ENCODE data around the gene GCC1.

GCC1 gene, protein sequence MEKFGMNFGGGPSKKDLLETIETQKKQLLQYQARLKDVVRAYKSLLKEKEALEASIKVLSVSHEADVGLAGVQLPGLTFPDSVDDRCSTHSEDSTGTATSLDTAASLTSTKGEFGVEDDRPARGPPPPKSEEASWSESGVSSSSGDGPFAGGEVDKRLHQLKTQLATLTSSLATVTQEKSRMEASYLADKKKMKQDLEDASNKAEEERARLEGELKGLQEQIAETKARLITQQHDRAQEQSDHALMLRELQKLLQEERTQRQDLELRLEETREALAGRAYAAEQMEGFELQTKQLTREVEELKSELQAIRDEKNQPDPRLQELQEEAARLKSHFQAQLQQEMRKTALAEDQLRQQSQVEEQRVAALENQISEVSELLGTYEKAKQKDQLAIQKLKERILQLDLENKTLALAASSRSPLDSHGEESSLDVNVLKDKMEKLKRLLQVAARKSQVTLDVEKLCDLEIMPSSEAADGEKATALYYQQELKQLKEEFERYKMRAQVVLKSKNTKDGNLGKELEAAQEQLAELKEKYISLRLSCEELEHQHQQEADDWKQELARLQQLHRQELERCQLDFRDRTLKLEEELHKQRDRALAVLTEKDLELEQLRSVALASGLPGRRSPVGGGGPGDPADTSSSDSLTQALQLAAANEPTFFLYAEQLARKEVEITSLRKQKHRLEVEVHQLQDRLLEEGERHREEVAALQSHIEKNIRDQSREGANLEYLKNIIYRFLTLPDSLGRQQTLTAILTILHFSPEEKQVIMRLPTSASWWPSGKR

DNA sequence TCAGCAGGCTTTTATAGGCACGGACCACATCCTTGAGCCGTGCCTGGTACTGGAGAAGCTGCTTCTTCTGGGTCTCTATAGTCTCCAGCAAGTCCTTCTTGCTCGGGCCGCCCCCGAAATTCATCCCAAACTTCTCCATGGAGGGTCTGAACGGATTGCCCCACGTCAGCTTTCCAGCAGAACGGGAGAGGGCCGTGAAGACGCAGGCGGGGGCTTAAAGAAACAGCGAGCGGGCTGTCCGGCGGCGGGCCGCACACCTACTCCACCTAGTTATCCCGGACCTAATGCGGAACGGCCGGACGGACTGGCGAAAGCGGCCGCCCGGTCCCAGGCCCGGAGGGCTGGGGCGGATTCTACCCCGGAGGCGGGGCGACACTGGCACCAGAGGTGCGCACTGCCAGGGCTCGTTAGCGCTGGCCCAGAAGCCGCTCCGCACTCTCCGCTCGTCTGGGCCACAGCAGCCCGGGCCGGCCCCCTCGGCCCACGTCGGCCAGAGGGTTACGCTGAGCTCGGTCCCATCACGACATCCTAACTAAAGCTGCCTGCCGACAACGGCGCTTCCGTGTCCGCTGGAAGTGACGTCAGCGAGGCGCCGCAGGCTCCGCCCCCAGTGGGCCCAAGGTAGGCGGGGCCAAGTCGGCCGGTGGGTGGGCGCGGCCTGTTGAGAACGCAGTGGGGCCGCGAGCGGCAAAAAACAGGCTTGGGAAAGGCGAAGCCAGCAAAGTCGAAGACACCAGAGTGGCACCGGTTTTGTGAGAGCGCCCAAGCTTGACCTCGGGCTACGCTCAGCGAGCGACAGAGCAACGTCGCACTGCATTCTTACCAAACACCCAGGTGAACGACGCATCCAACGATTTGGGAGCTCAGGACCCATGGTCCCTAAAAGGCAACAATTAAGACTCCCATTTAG is at the start of gene GCC1:
Gene GCC1 (minus strand): TSS at position 553 of the 910 bp plus-strand sequence. CDS start 414 bp downstream, at position 139.
- peak; percentile 94 for DNase-seq (ENCODE audit: low spot score)

DNA sequence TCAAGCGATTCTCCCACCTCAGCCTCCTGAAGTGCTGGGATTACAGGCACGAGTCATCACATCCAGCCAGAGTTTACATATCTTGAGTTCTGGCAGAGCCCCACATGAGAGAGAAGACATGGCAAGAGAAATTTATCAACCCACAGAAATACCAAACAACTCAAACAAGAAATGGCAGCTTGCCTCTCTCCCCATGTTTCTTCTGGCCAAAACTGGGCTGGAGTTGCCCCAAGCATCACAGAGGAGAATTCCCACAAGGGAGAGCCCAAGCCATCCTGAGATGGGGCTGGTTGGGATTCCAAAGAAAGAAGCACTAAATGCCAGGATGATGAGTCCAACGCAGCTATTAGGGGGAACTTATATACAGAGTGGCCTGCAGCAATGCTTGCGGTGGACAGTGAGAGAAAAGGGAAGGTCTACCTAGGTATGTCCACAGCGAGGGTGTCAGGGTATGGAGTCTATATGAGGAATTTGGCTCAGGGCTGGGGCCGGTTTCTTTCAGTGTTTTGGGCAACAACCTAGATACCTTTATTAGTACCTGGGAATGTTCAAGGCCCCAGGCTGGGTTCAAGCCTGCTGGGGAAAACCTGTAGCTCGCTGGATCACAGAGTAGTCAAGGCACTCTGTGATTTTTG is 47.0 kb upstream of the GCC1 start:
- DNase-seq (ENCODE audit: low spot score) = no peak

DNA sequence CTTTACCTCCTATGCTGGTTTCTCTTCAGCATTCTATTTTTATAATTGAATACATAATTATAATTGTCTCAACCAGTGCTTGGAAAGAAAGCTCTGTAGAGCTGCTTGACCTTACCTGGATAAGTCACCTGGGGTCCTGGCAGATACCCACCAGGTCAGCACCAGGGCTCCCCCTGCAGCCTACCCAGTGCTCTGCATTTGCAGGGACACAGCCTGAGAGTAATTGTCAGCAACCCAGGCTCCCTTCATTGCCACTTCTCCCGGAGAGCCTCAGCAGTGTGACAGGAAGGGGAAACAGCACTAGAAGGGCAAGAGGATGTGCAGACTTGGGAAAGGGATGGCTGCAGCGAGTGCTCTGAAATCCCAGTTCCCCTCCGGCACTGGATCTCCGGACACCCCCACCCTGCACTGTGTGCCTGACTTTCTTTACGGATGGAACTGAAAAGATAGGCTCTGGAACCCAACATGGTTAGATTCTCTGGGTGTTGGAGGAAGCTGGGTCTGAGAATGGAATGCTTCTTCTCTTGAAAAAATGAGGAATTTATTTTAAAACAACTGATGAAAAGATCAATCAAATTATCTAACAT is 44.0 kb upstream of the GCC1 start:
- DNase-seq (ENCODE audit: low spot score) = no peak

DNA sequence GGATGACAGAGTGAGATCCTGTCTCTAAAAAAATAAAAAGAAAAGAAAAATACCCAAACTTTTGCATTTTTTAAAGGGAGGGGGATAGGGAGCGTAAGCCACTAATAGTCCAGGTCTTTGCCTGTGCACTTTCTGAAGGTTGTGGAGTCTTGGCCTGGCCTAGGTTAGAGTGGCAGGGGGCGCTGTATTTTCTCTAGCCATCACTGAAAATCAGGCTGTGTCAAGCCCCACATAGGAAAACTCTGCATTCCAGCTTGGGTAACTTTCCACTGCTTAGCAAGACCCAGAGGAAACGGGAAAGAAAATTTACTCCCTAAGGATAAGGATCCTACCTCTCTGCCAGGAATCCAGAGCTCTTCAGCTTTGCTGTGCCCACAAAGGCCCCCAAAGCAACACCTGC is 43.0 kb upstream of the GCC1 start:
- DNase-seq (ENCODE audit: low spot score) = no peak

DNA sequence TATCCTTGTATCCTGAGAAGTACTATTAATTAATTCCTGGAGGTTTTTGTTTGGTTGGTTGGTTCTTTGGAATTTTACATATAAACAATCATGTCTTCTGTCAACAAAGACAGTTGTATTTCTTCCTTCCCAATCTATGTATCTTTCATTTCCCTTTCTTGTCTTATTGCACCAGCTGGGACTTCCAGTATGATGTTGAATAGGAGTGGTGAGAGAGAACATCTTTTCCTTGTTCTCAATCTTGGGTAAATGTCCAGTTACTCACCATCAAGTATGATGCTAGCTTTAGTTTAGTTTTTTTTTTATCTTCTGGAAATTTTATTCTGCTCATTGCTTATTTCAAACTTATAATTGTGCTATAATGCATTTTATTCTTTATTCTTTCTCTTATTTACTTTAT is 39.9 kb upstream of the GCC1 start:
- DNase-seq (ENCODE audit: low spot score) = no peak

DNA sequence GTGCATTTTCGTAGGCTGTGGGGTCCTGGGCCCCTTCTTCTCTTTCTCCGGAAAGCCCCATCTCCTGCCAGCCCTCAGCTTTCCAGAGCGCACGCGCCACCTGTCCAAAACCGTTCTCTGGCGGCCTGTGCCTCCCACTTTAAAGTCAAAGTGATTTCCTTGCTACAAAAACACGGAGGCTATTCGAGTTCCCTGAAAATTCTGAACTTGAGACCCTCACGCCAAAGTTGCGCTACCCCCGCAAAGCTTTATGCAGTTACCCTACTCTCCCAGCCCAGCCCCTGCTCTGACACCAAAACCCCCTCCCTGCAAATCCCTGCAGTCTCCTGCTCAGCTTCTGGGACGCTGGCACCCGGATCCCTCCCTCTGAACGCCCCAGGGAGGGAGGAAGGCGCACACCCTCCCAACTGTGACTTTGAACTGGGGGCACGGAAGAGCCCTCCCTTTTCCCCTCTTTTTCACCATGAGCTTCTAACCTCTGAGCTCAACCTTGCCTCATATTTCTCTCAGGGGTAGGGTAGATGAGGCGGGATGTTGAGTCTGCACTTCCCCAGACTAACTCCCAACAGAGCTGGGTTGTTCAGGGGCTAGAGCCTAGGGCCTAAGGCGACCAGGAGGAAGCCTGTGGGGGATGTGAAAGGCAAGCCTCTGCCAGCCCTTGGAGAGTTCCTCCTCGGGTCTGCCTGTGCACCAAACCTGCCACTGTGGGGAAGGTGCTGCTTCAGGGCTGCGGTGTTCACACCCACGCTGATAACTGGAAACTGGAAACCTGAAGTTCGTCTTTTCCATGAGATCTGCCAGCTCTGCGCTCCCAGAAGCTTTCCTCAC is 35.2 kb upstream of the GCC1 start:
- no peak for DNase-seq (ENCODE audit: low spot score)

DNA sequence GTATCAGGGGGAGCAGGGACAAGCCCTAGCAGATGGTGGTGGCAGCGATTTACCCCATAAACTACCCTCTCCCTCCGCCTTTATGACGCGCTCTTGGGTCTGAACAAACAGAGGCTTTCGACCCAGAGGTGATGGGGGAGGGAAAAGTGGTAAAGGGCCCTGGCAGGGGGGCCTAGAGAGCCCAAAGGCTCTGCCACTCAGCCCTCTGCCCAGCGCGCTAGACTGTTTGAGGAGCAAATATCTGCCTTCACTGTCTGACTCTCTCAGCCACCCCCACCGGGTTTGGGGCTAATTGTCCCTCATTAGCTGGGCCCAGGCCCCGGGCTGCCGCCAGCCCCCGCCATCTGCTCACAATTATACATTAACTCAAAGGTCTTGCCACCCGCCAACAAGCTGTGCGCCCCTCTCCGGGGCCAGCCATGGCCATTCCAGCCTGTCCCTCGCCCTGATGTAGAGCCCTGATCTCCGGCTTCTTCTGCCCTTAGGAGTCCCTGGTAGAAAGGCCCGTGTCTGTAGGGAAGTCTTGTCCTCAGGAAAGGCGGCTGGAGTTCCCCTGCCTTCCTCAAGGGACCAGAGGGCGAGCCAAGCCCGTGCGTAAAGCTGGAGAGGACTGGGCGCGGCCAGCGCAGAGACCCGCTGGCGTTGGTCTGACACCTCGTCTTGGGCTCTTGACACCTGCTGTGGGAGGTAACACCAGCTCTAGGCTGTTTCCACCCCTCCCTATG is 34.4 kb upstream of the GCC1 start:
- DNase-seq (ENCODE audit: low spot score) = no peak

DNA sequence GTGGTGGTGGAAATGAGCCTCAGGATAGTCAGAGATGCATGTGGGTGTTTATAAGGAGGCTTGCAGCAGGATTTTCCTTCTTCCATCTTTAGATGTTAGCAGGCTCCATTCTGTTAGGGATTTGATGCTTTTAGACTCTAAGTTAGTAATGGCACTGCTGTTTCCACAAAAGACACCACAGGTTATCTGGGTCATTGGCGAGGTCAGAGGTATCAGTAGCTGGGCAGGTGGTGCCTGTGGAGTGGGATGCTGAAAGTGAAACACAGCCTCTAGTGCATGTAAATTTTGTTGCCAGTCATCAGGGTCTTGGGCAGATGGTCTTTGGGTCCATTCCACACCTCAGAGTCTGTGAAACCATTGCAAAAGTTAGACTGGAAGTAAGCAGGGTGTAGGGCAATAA is 33.4 kb upstream of the GCC1 start:
- no peak for DNase-seq (ENCODE audit: low spot score)

DNA sequence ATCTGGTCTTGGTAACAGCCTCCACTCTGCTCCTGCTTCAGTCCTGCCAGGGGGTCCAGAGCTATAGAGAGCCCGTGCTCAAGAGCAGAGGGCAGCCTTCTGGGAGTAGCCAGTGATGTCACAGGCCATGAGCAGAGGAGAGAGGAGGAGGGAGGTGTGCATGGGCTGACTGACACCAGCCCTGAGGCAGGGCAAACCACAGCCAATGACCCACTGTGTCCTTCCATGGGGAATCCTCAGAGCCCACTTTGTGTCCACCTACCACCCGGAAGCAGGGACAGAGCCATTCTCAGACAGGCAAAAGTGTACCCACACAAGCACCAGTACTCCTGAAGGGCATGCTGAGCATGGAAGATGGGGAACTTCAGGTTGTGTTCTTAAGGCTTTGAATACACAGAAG is 32.6 kb upstream of the GCC1 start, which contains the start of gene PAX4:
Gene PAX4 (minus strand): TSS at position 101 of the 400 bp plus-strand sequence. CDS start 2,214 bp downstream, outside the sequence.
- no peak for DNase-seq (ENCODE audit: low spot score)

DNA sequence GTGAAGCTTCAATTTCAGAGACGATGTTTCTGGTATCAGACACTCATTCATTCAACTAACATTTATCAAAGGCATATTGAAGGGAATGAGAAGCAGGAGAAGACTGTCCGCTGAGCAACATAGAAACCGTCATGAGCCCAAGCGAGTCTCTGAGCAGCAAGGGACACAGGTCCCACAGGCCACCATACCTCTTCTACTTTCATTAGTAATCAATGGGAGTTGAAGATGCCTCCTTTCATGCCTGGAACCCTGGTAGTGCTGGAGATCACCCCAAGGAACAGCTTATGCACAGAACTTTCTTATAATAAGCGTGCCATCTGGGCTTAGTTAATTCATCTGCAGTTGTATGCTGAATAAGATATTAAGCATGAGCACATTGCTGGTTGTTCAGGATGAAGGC is 31.3 kb upstream of the GCC1 start:
- no peak for DNase-seq (ENCODE audit: low spot score)

DNA sequence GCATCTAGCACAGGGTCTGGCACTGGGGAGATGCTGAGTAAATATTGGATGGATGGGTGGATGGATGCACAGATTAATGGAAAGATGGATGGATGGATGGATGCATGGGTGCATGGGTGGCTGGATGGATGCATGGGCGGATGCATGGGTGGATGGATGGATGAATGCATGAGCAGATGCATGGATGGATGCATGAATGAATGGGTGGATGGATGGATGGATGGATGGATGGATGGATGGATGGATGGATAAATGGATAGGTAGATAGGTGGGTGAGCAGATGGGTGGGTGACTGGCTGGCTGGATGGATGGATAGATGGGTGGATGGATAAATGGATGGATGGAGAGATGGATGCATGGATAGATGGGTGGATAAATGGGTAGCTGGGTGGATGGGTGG is 26.9 kb upstream of the GCC1 start:
- no peak for DNase-seq (ENCODE audit: low spot score)

DNA sequence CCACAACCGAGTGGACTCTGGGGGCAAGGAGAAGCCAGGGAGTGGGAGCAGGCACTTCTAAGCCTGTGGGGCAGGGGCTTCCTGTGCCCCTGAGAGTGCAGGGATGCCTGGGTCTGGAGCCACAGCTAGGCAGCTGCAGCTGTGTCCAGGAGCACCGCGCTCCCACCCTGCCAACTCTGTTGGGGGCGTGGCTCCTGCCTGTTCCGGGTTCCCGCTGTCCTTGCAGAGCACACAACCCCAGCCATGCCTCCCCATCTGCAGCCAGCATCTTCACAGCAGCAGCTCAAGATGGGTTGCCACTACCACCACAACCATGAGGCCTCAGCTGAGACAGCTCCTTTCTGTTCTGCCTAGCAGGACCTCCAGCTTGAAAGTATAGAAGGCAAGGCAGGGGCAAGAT is 23.9 kb upstream of the GCC1 start:
- no peak for DNase-seq (ENCODE audit: low spot score)

DNA sequence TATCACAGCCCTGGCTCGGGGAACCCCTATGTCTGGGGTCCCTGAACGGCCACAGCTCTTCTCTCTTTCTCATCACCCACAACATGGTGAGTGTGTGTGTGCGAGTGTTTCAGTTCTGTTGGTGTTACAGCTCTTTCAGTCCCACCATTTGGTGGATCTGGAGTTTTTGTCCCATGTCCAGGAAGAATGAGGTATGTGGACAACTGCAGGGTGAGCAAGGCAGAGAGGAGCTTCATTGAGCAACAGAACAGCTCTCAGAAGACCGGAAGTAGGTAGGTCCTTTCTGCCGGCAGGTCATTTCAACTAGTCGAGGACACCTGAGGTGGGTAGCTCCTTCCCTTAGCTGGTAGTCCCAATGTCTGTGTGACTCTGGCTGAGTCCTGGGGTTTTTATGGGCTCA is 23.1 kb upstream of the GCC1 start:
- no peak for DNase-seq (ENCODE audit: low spot score)

DNA sequence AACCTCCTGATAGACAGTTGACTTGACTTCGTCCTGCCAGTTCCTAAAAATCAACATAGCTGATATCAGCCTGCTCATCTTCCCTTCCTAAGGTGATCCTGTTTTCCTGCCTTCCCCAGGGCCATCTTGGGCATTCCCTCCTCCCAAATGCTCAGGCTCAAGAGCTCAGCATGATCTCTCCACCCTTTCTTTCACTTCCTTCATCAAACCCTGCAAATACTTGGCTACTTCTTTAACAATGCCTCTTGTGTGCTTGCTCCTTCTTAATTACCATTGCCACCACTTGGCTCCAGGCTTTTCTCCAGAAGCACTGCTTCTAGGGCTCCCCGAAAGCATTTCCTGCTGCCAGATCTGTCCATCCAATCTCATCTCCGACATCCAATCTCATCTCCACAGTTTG is 15.5 kb upstream of the GCC1 start:
- no peak for DNase-seq (ENCODE audit: low spot score)

DNA sequence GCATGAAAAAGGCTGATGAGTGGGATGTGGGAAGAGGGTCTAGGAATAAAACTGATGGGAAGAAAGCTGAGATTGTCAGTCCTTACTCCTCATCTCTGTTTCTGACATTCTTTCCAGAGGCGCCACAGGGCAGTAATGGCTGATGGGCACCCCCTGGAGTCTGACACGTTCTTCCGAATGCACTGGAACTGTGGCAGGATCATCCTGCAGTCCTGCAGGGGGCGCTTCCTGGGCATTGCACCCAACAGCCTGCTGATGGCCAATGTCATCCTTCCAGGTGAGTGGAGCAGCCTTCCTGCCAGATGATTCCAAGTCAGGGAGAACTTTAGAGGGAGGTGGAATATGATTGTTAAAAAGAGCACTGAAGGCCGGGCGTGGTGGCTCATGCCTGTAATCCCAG is 12.9 kb upstream of the GCC1 start:
- DNase-seq (ENCODE audit: low spot score) = peak; percentile 37

DNA sequence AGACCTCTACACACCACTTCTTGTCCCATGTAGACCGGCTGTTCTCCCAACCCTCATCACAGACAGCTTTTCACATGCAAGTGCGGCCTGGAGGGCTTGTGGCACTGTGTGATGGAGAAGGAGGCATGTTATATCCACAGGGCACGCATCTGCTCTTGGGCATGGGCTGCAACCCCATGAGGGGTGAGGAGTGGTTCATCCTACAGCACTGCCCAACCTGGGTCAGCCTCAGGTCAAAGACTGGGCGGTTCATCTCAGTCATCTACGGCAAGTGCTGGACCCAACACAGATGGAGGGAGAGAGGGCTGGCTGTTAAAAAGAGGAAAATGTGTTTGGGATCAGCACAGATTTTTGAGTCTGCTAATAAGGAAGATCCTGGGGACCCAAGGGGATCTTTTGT is 10.3 kb upstream of the GCC1 start:
- no peak for DNase-seq (ENCODE audit: low spot score)

DNA sequence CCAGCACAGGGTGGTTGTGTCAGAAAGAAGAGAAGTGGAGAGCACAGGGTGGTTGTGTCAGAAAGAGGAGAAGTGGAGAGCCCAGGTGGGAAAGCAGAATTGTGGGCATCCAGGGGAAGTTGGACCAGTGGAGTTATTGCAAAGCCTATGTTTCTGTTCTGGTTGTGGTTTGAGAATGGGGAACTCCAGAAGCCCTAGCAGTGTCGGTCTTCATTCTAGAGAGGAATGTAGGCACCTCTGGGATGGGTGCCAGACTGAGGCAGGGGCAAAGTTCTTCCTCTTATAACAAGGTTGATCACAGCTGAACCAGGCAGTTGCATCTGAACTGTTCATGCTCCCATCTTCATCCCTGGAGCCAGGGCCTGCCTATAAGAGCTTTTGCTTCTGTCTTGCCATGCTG is 9.1 kb upstream of the GCC1 start:
- DNase-seq (ENCODE audit: low spot score) = no peak

DNA sequence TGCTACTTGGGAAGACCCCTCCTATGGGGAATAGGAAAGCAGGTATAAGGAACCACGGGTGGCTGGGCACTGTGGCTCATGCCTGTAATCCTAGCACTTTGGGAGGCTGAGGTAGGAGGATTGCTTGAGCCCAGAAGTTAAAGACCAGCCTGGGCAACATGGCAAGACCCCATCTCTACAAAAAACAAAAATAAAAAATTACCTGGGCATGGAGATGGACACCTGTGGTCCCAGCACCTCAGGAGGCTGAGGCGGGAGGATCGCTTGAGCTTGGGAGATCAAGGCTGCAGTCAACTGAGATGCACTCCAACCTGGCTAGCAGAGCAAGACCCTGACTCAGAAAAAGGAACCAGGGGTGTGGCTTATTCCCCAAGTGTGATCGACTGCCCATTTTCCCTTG is 7.2 kb upstream of the GCC1 start:
- no peak for DNase-seq (ENCODE audit: low spot score)

DNA sequence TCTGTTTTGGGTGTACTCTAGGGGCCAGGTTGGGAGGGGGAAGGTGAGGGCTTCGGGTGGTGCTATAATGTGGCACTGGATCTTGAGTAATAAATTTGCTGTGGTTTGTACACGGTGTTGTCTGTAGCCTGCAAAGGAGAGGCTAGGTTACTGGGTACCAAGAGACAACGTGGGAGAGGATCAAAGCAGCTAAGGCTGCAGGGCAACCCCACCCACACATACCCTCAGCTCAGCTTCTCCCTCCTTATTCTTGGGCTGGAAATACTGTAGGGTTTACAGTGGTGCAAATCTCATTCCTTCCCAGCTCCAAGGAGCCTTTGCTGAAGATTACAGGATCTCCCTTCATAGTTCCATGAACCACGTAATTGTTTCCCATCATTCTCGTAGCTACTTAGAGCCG is 6.2 kb upstream of the GCC1 start:
- no peak for DNase-seq (ENCODE audit: low spot score)

DNA sequence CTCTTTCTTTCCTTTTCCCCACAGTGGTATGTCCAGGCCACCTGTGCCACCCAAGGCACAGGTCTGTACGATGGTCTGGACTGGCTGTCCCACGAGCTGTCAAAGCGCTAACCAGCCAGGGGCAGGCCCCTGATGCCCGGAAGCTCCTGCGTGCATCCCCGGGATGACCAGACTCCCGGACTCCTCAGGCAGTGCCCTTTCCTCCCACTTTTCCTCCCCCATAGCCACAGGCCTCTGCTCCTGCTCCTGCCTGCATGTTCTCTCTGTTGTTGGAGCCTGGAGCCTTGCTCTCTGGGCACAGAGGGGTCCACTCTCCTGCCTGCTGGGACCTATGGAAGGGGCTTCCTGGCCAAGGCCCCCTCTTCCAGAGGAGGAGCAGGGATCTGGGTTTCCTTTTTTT is 5.8 kb upstream of the GCC1 start:
- no peak for DNase-seq (ENCODE audit: low spot score)
